ENCODE data around the gene PTPN13.
A peak's percentile ranks its signal among the peaks of the same experiment; 100 is the strongest.

The PTPN13 gene

DNA sequence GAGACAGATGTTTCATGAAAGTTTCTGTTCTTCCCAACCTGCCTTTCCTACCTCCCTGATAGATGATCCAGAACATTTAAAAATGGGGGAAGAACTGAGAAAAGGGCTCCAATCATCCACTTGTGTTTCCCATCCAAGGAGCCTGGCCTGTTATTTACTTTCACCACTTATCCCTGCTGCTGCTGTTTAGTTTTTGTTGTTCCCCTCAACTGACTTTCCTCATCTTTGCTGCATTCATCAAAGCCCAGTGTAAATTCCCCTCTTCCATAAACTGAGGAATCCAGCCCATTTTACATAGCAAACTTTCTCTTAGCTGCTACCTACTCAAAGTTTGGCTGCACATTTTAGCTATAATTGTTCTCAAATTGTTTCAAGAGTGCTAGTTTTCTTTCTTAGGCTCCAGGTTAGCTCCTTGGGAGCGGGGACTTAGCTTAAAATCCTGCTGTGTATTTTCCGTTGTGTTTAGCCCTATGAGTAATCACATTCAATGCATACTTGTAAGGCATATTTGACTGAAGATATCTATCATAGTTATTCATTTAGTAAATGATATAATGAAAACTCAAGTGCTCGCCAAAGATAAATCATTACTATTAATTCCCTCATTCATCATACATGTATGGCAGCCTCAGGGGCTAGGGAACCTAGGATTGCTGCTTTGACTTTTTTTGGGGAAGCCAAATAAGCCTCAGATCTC, 1.4 kb upstream of the PTPN13 start:
- DNase-seq (ENCODE audit: low spot score), result no peak

DNA sequence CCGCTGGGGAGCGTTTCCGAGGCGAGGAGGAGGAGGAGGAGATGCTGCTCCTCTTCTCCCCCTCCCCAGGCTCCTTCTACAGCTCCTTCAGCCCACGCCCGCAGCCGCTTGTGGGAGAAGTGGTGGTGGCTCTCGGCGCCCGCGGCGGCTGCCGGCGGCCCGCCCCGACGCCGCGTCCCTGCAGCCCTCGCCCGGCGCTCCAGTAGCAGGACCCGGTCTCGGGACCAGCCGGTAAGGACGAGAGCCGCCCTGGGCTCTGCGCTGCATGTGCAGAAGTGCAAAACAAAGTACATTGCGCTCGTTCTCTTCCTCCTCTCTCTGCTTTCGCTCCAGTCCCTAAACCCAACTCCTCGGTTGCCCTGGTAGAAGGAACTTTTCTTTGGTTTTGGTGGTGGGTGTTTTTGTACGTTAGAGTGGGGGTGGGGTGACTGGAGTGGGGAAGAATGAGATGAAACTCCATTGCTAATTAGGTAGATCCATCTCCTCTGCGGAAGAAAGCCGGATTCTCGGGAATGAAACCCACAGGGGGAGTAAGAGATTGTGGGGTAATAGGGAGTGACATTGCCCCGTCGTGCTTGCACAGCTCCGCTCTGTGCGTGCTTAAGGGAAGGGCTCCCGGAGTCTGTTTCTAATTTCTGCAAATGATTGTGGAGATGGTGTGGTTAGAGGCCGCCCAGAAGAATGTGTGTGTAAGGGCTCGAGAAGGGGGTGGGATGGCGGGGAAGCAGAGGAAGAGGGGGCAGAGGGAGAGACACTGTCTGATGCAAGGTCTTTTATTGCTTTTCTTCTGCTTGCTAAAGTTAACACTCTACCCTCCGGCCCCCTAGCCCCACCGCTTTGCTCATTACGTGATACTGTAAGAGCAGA, 677 bp downstream of the PTPN13 start:
- peak; percentile 65 for DNase-seq (ENCODE audit: low spot score)

DNA sequence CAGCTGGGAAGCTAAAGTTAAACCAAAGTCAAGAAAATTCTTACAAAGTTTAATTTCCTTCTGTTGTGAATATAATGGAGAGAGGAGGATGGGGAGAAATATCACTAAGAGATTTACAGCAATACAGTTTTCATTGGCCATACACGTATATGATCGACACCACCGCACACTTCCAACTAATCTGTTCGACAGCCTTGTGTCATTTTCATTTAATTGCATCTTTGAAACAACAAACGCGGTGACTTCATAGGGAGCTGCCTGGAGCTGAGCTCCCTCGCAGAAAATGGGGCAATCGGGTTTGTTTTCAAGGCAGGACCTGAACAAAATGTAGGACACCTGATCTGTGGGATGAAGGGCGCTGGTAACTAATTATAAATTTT, 1.3 kb downstream of the PTPN13 start:
- DNase-seq (ENCODE audit: low spot score), result peak; percentile 65

DNA sequence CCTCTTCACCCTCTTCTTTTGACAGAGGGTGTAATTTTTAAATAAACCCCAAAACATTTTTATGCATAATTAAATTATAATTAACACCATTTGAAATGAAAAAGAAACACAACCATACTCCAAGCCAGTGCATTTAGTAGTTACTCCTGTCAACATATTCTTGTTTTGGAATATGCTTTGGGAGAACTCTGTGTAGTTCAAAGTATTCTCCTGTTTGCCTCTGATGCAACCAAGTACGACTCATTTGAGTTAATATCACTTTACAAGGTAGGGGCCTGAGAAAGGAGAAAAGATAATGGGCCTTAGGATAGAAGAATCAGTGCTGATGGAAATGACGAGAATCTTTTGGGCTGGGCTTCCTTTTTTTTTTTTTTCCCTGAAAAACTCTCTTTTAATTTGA, 2.7 kb downstream of the PTPN13 start:
- DNase-seq (ENCODE audit: low spot score), result no peak

DNA sequence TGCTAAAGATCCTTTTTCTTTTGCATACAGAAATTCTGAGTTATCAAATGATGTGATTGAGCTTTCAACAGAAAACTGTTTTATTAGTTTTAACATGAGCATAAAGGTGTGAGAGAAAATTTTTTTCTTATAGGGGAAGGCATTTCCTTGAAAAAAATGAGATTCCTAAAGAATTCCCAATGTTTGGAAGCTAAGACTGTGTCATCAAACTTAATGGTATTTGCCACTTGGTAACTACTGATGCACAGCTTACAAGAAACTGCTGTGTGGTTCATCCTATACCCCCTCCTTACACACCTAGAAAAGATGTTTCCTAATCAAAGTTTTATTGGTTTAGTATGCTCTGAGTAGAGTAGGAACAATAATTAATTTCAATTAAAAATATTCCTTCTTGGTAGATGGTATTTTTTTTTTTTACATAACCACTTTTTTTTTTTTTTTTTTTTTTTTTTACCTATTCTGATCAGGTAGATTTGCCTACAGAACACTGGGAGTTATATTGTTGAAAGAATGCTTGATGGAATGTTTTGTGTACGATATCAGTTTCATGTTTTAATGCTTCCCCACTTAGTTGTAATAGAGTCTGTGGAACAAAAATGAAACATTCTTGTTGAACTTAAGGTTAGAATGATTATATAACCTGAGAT, 6.0 kb downstream of the PTPN13 start:
- no peak for DNase-seq (ENCODE audit: low spot score)

GRCh38 chr4:86603311-86603885, 9.3 kb downstream of the PTPN13 start:
- no peak for DNase-seq (ENCODE audit: low spot score)

- DNase-seq (ENCODE audit: low spot score), result no peak
Observed at GRCh38 chr4:86606809-86607208, 12.7 kb downstream of the PTPN13 start.

- DNase-seq (ENCODE audit: low spot score), result no peak
Observed at GRCh38 chr4:86608757-86609375, 14.8 kb downstream of the PTPN13 start.

GRCh38 chr4:86611757-86612156, 17.6 kb downstream of the PTPN13 start:
- DNase-seq (ENCODE audit: low spot score), result no peak

GRCh38 chr4:86613734-86614133, 19.6 kb downstream of the PTPN13 start:
- no peak for DNase-seq (ENCODE audit: low spot score)

DNA sequence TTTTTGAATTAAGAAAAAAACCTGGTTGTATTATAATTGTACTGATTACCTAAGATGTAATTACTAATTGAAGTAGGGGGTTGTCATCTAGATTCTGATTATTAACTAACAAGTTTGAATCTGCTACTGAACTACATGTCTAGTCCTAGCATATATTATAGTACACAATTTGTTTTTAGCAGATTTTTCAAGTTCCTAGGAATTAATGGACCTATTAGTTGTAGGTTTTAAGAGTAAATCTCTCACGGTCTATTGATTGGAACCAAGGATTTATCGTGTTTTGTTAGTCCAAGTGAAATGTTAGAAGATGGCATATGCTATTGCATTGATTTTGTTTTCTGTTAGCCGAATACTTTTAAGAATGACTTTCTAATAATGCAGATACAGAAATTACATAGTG, 20.8 kb downstream of the PTPN13 start:
- DNase-seq (ENCODE audit: low spot score), result no peak

DNA sequence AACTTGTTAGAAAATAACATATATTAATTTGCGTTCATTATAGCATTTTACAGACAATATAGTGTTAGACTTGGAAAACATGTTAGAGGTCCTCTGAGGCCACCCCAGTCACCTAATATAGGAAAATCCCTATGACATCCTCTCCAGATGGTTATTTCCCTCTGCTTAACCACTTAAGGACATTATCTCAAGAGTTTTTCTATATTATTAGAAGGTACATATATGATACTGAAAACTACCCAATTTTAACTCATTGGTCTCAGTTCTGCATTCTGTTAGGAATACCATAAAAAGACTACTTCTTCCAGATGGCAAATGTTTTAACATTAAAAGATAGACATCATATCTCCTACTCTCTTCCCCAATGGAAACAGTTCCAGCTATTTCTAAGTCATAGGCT, 21.4 kb downstream of the PTPN13 start:
- no peak for DNase-seq (ENCODE audit: low spot score)

DNA sequence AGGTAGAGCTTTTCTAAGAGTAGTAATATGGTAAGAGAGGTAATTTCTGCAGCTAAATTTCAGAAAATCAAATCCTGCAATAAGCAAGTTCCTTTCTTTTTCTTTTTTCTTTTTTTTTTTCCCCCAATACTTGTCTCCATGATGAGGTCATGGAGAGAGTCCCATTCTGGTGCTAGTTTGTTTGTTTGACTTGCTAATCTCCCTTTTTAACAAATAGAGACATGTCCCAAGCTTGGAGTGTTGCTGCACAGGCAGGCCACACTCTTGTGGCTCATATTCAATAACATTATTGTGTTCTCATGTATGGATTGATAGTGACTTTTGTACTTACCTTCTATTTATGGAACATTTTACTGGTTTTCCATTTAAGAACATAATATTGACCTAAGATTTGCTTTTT, 25.5 kb downstream of the PTPN13 start:
- DNase-seq (ENCODE audit: low spot score), result no peak

GRCh38 chr4:86621435-86621834, 27.3 kb downstream of the PTPN13 start:
- no peak for DNase-seq (ENCODE audit: low spot score)

DNA sequence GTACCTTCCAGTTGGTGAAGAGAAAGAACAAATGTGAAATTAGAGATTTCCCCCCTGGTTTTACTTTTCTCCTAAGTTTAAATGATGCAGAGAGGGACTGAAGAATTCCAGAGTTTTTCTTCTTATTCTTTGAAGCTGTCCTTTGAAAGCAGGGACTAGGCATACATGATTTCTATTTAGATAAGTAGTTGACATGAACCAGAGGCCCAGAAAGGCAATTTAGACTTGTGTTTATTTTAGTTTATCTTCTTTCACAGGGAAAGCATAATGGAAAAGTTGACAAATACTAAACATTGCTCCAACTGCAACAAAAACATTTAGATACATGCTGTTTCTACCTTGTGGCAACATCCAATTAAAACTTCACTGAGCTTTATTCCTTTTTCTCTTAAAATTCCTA, 32.0 kb downstream of the PTPN13 start:
- no peak for DNase-seq (ENCODE audit: low spot score)

DNA sequence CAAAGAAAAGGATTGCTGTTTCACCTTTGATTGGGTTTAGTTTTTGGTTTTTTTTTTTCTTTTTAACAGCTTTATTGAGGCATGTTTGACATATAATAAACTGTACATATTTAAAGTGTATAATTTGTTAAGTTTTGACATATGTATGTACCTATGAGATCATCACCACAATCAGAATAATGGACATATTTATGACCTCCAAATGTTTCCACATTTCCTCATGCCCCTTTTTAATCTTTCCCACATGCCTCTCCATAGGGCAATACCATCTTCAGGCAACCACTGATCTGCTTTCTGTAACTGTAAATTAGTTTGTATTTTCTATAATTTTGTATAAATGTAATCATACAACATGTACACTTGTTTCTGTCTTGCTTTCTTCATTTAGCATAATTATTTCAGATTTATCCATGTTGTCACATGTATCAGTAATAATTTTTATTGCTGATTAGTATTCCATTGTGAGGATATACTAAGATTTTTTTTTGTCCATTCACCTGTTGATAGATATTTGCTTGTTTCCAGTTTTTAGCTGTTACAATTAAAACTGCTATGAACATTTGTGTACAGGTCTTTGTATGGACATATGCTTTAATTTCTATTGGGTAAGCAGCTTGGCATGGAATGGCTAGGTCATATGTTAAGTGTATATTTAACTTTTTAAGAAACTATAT, 33.5 kb downstream of the PTPN13 start:
- no peak for DNase-seq (ENCODE audit: low spot score)

DNA sequence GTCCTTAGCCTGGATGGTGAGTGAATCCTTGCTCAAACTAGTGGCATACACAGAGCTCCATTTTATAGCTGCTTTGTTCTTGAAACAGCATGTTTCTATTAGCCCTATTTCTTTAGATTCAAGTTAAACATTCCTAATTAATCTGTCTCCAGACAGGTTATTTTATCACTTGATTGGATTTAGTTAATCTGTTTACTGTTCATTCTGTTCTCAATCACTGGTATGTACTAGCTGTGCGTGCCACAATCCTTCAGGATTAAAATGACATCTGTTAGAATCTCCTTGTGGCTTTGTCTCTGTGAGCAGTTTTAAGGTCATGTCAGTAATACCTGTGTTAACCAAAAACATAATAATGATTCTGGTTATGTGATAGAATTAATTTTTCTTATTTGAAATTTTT, 36.5 kb downstream of the PTPN13 start:
- no peak for DNase-seq (ENCODE audit: low spot score)

DNA sequence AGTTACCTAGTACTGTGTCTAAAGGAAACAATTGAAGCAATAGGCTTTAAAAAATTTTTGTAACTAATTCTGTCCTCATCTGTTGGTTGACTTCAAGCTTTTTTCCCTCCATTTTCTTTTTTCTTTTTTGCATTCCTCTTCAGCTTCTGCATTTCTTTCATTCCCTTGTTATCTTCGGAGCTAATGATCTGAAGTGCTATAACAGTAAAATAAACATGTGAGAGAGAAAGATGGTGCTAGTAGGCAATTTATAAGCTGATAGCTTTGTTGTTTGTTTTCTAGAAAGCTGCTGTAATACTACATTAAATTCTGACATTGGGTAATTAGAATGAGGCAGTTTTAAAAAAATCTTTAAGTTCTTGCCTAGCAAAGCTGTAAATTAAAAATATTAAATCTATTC, 37.1 kb downstream of the PTPN13 start:
- no peak for DNase-seq (ENCODE audit: low spot score)

DNA sequence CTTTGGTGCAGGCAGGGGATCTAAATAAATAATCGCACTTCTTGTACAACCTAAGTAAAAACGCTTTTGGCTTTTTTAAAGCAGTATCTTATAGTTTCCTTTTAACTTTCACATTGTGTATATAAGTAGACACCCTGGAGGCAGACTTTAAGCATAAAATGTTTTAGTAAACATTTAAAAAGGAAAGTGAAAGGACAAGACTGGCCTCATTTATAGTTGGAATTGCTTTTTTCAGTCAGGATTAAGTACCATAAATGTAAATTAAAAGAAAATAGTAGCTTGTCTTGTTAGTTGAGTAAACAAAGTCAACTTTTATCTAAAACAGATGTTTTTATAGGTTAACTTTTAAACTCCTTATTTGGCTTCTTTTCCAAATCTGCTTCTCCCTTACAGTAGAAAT, 39.7 kb downstream of the PTPN13 start:
- no peak for DNase-seq (ENCODE audit: low spot score)

DNA sequence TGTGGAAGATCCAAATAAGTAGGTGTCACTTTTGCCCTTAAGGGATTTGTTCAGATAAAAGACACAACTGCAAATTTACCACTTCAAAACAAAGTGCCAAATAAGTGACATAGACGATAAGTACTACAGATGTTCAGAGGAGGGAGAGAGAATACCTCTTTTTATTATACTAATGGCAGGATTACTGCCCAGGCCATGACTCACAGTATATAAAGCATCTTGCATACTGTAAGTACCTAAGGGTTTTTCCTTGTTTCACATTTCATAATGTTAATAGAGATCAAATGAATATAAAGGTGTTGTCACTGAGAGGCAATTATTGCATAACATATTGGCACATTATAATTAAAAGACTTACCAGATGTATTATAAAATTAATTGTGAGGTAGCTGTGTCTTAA, 46.4 kb downstream of the PTPN13 start:
- peak; percentile 2 for DNase-seq (ENCODE audit: low spot score)

- no peak for DNase-seq (ENCODE audit: low spot score)
Observed at GRCh38 chr4:86641516-86642090, 47.5 kb downstream of the PTPN13 start.

Data from SW480 (cell line).